Adrenal gland (tissue), 12 donors: ENCODE measurements around the gene OSGIN1. TPM values are rescaled to one million over a fixed set of nuclear protein-coding genes. Genes with fewer than 3 reads are reported as not detected.

Experiments
- DNase-seq, 7 donors: peaks; one replicate each; pipeline ENCODE4 v3.0.0-alpha.2; 2019 to 2020
- H3K27ac ChIP-seq, 5 donors: fragments of 200-600 bp; sonication (generic) in 4 of 5; 1 replicate in 3 of 5; 2 replicates in 2 of 5; pipeline versions ENCODE4 v1.5.1 to v1.8.0; 2016 to 2020; ENCODE audit warnings: mild to moderate bottlenecking in 1 of 5
- H3K27me3 ChIP-seq: fragments of 200-600 bp; 2 replicates; pipeline ENCODE4 v1.8.0; 2021
- H3K36me3 ChIP-seq, 2 donors: fragments of 200-600 bp; replicated peaks in 1 of 2; 1 replicate in 1 of 2; 2 replicates in 1 of 2; pipeline versions ENCODE4 v1.5.1 to v1.8.0; 2018 to 2022
- H3K4me1 ChIP-seq, 2 donors: fragments of 200-600 bp; replicated peaks in 1 of 2; 1 replicate in 1 of 2; 2 replicates in 1 of 2; pipeline versions ENCODE4 v1.5.1 to v1.8.0; 2018 to 2021
- H3K4me3 ChIP-seq, 4 donors: fragments of 200-600 bp; sonication (generic) in 3 of 4; one replicate each; pipeline ENCODE4 v1.5.1; 2016 to 2018
- H3K9me3 ChIP-seq, 3 donors: fragments of 200-600 bp; sonication (generic) in 1 of 3; replicated peaks in 1 of 3; 1 replicate in 2 of 3; 2 replicates in 1 of 3; pipeline versions ENCODE4 v1.5.1 to v1.8.0; 2016 to 2021
- CTCF ChIP-seq, 6 experiments: fragments of 450-650 bp in 4 of 6; fragments of 200-600 bp in 2 of 6; sonication (generic) in 1 of 6; IDR thresholded peaks; 1 replicate in 5 of 6; 2 replicates in 1 of 6; pipeline versions ENCODE4 v1.5.1 to v1.8.0; 2016 to 2021; ENCODE audit warnings: antibody characterized with exemption in 6 of 6, mild to moderate bottlenecking in 2 of 6, moderate library complexity in 1 of 6
- POLR2A ChIP-seq, 2 donors: fragments of 450-650 bp; IDR thresholded peaks; one replicate each; pipeline ENCODE4 v1.6.1; 2017; ENCODE audit warnings: antibody characterized with exemption in 2 of 2, mild to moderate bottlenecking in 2 of 2, moderate library complexity in 1 of 2
- WGBS, 4 donors: extraction: QIAGEN DNeasy Blood & Tissue Kit in 2 of 4; methylation state at CpG; one replicate each; pipeline versions ENCODE4 v1.1.5 to v1.1.7; 2013 to 2017; 5-methylcytosine and 5-hydroxymethylcytosine counted together
- intact Hi-C, 2 donors: fragments of 100-400 bp; cut with DNase I; formaldehyde crosslinking; loops; one replicate each; pipeline versions ENCODE4 v1.14.1 to v1.15.0; 2022 to 2023
- polyA plus RNA-seq, 3 donors: library from polyadenylated mRNA; stranded (reverse); fragments of 200-250 nt in 2 of 3; fragments of 350-450 nt in 1 of 3; fragmentation: Illumina TruSeq in 1 of 3; extraction: RNeasy Lipid Tissue Mini Kit (QIAGEN cat#74804) in 1 of 3; gene quantifications; one replicate each; pipeline ENCODE4 v1.2.3, GENCODE V29; 2013 to 2014
- total RNA-seq, 9 donors: library from RNA; depleted of rRNA in 4 of 9; stranded (reverse); fragments of >200 nt in 4 of 9; fragments of 120-200 nt in 1 of 9; fragmentation: NEBNext Ultra II Directional in 1 of 9; extraction: Animal tissue kit (Norgen Biotek cat#: 25700) in 1 of 9; gene quantifications; one replicate each; pipeline versions ENCODE4 v1.1.0 to v1.2.4, GENCODE V29; 2013 to 2023
- donor health status: healthy with polysubstance abuse.
- donor health status: Bipolar disorder and iron deficiency.
- donor health status: DM: yes; HTN: yes; CAD: no.
- donor health status: DM: no; HTN: no; CAD: no.
- donor health status: DM: no; HTN: no; CAD: no.
- donor health status: DM: yes; HTN: yes; CAD: no.

OSGIN1 gene
- total and polyA plus RNA-seq, 12 donors: 16.1 to 64.9 (median 19.3) TPM

GRCh38 chr16:83932955-83933673 is 19.9 kb upstream of the OSGIN1 start:
- 52 to 63% (median 58%) methylated on average over 11 to 25 of the region's 25 CpGs for WGBS, 4 donors
- no peaks in the 10 kb centered on the region for H3K9me3 ChIP-seq
- intact Hi-C loops: no loop called here
- H3K4me1 ChIP-seq: peaks cover 5 to 7% of the 10 kb centered on the region in 2 donors
- TF ChIP-seq CTCF (IDR thresholded peaks at IDR 0.05) (no peak), POLR2A (IDR thresholded peaks at IDR 0.05) (no peak)
- H3K4me3 ChIP-seq: no peak overlapping the region
- peak in 4 of 7 donors; percentile 46 to 69 (median 52) for DNase-seq
- no peaks in the 10 kb centered on the region for H3K36me3 ChIP-seq
- H3K27ac ChIP-seq: no peak overlapping the region
- no peaks in the 10 kb centered on the region for H3K27me3 ChIP-seq

- 74 to 85% (median 82%) methylated on average over 26 to 28 of the region's 28 CpGs for WGBS, 4 donors
- peaks cover 7 to 8% of the 10 kb centered on the region in 2 donors for H3K4me1 ChIP-seq
- H3K4me3 ChIP-seq: no peak overlapping the region
- H3K27me3 ChIP-seq: no peaks in the 10 kb centered on the region
- intact Hi-C loops: no loop called here
- H3K36me3 ChIP-seq: no peaks in the 10 kb centered on the region
- TF ChIP-seq CTCF (IDR thresholded peaks at IDR 0.05) (no peak), POLR2A (IDR thresholded peaks at IDR 0.05) (no peak)
- H3K9me3 ChIP-seq: no peaks in the 10 kb centered on the region
- no peak overlapping the region for H3K27ac ChIP-seq
- no peak for DNase-seq
These were observed 19.0 kb upstream of the OSGIN1 start for GRCh38 chr16:83933885-83934683.

- no peaks in the 10 kb centered on the region for H3K9me3 ChIP-seq
- no peak overlapping the region for H3K4me3 ChIP-seq
- no peak for DNase-seq
- no peaks in the 10 kb centered on the region for H3K27me3 ChIP-seq
- WGBS, 4 donors: 74 to 100% (median 79%) methylated on average over 2 to 12 of the region's 12 CpGs
- peaks cover 7 to 14% of the 10 kb centered on the region in 2 donors for H3K4me1 ChIP-seq
- no peak overlapping the region for H3K27ac ChIP-seq
- TF ChIP-seq POLR2A (IDR thresholded peaks at IDR 0.05) (no peak), CTCF (IDR thresholded peaks at IDR 0.05) (no peak)
- no peaks in the 10 kb centered on the region for H3K36me3 ChIP-seq
- intact Hi-C loops: no loop called here
These were observed 18.4 kb upstream of the OSGIN1 start for GRCh38 chr16:83934684-83934977.

GRCh38 chr16:83935005-83935857 is 17.8 kb upstream of the OSGIN1 start:
- intact Hi-C loops: no loop called here
- Histone ChIP-seq H3K27me3 (no peaks in the 10 kb centered on the region), H3K4me1 (peaks cover 7 to 15% of the 10 kb centered on the region in 2 donors), H3K4me3 (no peak overlapping the region), H3K9me3 (no peaks in the 10 kb centered on the region), H3K27ac (no peak overlapping the region), H3K36me3 (no peaks in the 10 kb centered on the region)
- no peak for DNase-seq
- TF ChIP-seq POLR2A (IDR thresholded peaks at IDR 0.05) (no peak), CTCF (IDR thresholded peaks at IDR 0.05) (no peak)
- WGBS, 4 donors: 91 to 95% (median 93%) methylated on average over 25 to 30 of the region's 30 CpGs
